HFFc6 (cell line): ENCODE data around the gene F2RL1. TPM values are rescaled to one million over a fixed set of nuclear protein-coding genes. Genes with fewer than 3 reads are reported as not detected.

ENCODE experiments used
- DNase-seq: peaks from one replicate; pipeline ENCODE4 v3.0.0-alpha.2; 2018
- H3K27ac Mint-ChIP-seq: 2 replicates; pipeline ENCODE4 v1.8.0; 2020; ENCODE audit warnings: mild to moderate bottlenecking, mixed read lengths
- H3K27me3 Mint-ChIP-seq: 2 replicates; pipeline ENCODE4 v1.8.0; 2021; ENCODE audit warnings: mild to moderate bottlenecking, moderate library complexity, mixed read lengths; ENCODE audit not compliant: insufficient read depth
- H3K36me3 Mint-ChIP-seq: 2 replicates; pipeline ENCODE4 v1.8.0; 2021; ENCODE audit warnings: low read depth, mixed read lengths
- H3K4me1 Mint-ChIP-seq: 2 replicates; pipeline ENCODE4 v1.8.0; 2020; ENCODE audit warnings: low read depth, mixed read lengths
- H3K4me3 Mint-ChIP-seq: 2 replicates; pipeline ENCODE4 v1.8.0; 2020; ENCODE audit warnings: mild to moderate bottlenecking, moderate library complexity, mixed read lengths
- H3K9me3 Mint-ChIP-seq: 2 replicates; pipeline ENCODE4 v1.8.0; 2020; ENCODE audit warnings: mild to moderate bottlenecking, mixed read lengths
- CTCF ChIP-seq: fragments of 200-600 bp; sonication (generic); IDR thresholded peaks from 2 replicates; pipeline ENCODE4 v1.5.0; 2021; ENCODE audit warnings: antibody characterized with exemption, mild to moderate bottlenecking
- total RNA-seq, 6 experiments: library from RNA; stranded (reverse); fragmentation: NEBNext Ultra II Directional; extraction: Animal tissue kit (Norgen Biotek cat#: 25700); gene quantifications; 2 replicates in 1 of 6; 3 replicates in 5 of 6; pipeline ENCODE4 v1.2.3, GENCODE V29; 2021

Gene F2RL1
- total RNA-seq, 6 experiments from 2014 or later: 2.9 to 6.4 (median 6.0) TPM

GRCh38 chr5:76801159-76801802 lies 17.5 kb upstream of the F2RL1 start:
- Mint-ChIP-seq H3K4me1 (peaks cover 28% of the 10 kb centered on the region), H3K27me3 (peaks cover 2% of the 10 kb centered on the region), H3K36me3 (no peaks in the 10 kb centered on the region), H3K4me3 (peak overlapping the region; percentile 20; the same call in 1 of the 2 replicates), H3K9me3 (no peaks in the 10 kb centered on the region), H3K27ac (peak overlapping the region; percentile 5; the same call in 1 of the 2 replicates)
- no peak for TF ChIP-seq CTCF
- peak; percentile 73 for DNase-seq

- TF ChIP-seq CTCF: no peak
- Mint-ChIP-seq H3K27ac (peak overlapping the region; percentile 5; the same call in 1 of the 2 replicates), H3K4me1 (peaks cover 32% of the 10 kb centered on the region), H3K9me3 (no peaks in the 10 kb centered on the region), H3K4me3 (no peak overlapping the region; the same call in 1 of the 2 replicates), H3K27me3 (peaks cover 2% of the 10 kb centered on the region), H3K36me3 (no peaks in the 10 kb centered on the region)
- DNase-seq: no peak
Measured at GRCh38 chr5:76801803-76802195, 17.0 kb upstream of the F2RL1 start.

DNA sequence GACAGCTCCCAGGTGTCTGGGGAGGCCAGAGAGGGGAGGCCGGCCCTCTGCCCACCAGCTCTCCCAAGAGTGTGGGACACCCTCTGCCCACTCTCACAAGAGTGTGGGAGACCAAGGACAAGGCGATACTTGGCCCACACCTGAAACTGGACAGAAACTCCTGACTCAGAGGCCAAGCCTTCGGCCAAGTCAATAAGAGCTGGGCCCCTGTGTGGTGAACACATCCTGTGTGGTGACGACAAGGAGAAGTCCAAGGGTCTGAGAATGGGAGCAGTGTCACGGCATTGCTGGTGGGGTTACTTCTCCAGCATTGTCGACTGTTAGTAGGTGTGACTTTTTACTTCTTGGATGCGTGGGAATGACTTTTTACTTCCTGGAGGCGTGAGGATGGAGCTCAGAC lies 14.6 kb upstream of the F2RL1 start:
- DNase-seq: no peak
- Mint-ChIP-seq H3K4me1 (peaks cover 48% of the 10 kb centered on the region), H3K36me3 (no peaks in the 10 kb centered on the region), H3K9me3 (no peaks in the 10 kb centered on the region), H3K4me3 (no peak overlapping the region), H3K27me3 (peaks cover 4% of the 10 kb centered on the region), H3K27ac (no peak overlapping the region)
- no peak for TF ChIP-seq CTCF

DNA sequence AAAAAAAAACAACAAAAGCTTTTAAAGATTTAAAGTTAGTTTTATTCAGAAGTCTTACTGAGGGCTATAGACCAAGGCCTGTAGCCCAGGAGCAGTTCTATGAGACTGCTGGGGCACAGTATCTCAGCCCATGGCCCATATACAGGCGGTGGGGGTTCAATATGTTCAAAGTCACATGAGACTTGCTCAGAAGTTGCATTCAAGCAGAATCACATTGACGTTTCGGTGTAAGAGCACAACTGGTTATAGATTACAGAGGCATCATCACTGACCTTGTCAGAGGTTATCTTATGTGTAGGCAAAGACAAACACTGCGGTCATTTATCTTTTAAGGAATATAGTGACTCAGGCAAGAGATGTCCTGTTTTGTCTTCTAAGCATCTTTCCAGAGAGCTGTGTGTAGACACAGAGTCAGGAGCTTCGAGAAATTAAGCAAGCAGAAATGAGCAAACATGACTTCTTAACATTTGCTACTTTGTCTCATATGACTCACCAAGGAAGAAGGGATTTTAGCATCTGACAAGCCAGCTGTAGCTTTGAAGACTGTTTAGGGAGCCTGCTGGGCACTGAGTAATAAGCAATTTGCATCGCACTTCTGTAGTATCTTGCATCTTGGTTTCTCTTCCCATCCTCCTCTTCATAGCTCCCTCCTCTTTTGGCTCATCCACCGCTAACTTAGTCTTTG lies 12.9 kb upstream of the F2RL1 start:
- no peak for TF ChIP-seq CTCF
- peaks cover 53% of the 10 kb centered on the region for H3K4me1 Mint-ChIP-seq
- DNase-seq: peak; percentile 99
- peak overlapping the region; percentile 56 for H3K27ac Mint-ChIP-seq
- peak overlapping the region; percentile 72 for H3K4me3 Mint-ChIP-seq
- H3K9me3 Mint-ChIP-seq: no peaks in the 10 kb centered on the region
- no peaks in the 10 kb centered on the region for H3K36me3 Mint-ChIP-seq
- H3K27me3 Mint-ChIP-seq: peaks cover 3% of the 10 kb centered on the region

DNA sequence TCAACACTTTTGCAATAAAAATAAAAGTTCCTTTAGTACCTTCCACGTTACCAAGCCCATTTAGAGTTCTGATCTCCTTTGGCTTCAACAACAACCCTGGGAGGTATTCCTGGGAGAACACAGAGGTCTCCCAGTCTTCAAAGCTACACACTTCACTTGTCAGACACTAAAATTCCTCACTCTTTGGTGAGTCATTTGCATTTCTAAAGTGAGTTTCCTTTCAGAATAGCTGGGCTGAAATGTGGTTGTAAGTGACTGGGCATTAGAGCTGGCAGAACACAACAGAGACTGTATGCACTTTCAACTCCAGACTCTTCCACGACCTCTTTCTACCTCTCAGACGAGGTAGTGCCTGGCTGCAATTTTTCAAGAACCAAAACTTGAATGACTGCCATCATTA lies 11.5 kb upstream of the F2RL1 start:
- Mint-ChIP-seq H3K4me1 (peaks cover 48% of the 10 kb centered on the region), H3K36me3 (no peaks in the 10 kb centered on the region), H3K27me3 (peaks cover 3% of the 10 kb centered on the region), H3K4me3 (peak overlapping the region; percentile 40; the same call in 1 of the 2 replicates), H3K27ac (peak overlapping the region; percentile 73), H3K9me3 (no peaks in the 10 kb centered on the region)
- TF ChIP-seq CTCF: no peak
- DNase-seq: peak; percentile 79
